HepG2 (cell line): ENCODE measurements around the gene PTPRM. TPM values are rescaled to one million over a fixed set of nuclear protein-coding genes. Genes with fewer than 3 reads are reported as not detected.

ENCODE experiments used
- ATAC-seq: fragments of 200-7000 bp; cut with Tn5 transposase; 3 replicates; pipeline ENCODE4 v1.9.1; 2020; ENCODE audit warnings: mild to moderate bottlenecking, moderate library complexity
- BruUV-seq: library from RNA; stranded (reverse); fragments of 400-500 nt; replicated peaks from 2 replicates; lab custom pipeline; 2021; lab: Mats Ljungman, UMichigan
- CTCF ChIA-PET: fragments of 300-600 bp; formaldehyde crosslinking; extraction: SDS; loops from one replicate; lab custom pipeline; 2021; ENCODE audit warnings: low total read pairs, inconsistent platforms, low intra/inter-chr PET ratio; lab: Yijun Ruan, JAX
- POLR2A ChIA-PET: fragments of 350-600 bp; sonication (Branson Sonifier 250); formaldehyde crosslinking; loops from one replicate; lab custom pipeline; 2020; ENCODE audit warnings: antibody characterized with exemption, inconsistent platforms; lab: Yijun Ruan, JAX
- DNase-seq: peaks from one replicate; pipeline ENCODE4 v3.0.0-alpha.2; 2015; ENCODE audit warnings: low spot score
- FAIRE-seq: peaks from 3 replicates; lab custom pipeline; 2011; peaks lifted over from hg19 to GRCh38; lab: Jason Lieb, UNC
- H2AFZ ChIP-seq: one replicate; pipeline ENCODE4 v1.6.1; 2011; ENCODE audit warnings: low read length, inconsistent platforms
- H3K27ac ChIP-seq: fragments of 300-600 bp; 3 replicates; pipeline ENCODE4 v1.8.0; 2011; ENCODE audit warnings: mixed run types, mild to moderate bottlenecking, mixed read lengths, low read length, inconsistent platforms; ENCODE audit not compliant: insufficient read depth; ENCODE audit errors: extremely low read length
- H3K27me3 ChIP-seq, 2 experiments: fragments of 200-600 bp in 1 of 2; 2 replicates in 1 of 2; 3 replicates in 1 of 2; pipeline versions ENCODE4 v1.6.0 to v1.8.0; 2011; ENCODE audit warnings: low read length in 2 of 2, mild to moderate bottlenecking in 2 of 2, moderate library complexity in 2 of 2, inconsistent platforms in 1 of 2; ENCODE audit not compliant: insufficient read depth in 2 of 2, control insufficient read depth in 1 of 2
- H3K36me3 ChIP-seq, 2 experiments: fragments of 200-600 bp in 1 of 2; replicated peaks in 1 of 2; 2 replicates in 1 of 2; 3 replicates in 1 of 2; pipeline versions ENCODE4 v1.5.1 to v1.8.0; 2011; ENCODE audit warnings: low read length in 2 of 2, inconsistent platforms in 1 of 2; ENCODE audit not compliant: insufficient read depth in 2 of 2, control insufficient read depth in 1 of 2
- H3K4me1 ChIP-seq: 2 replicates; pipeline ENCODE4 v1.5.1; 2012; ENCODE audit warnings: low read length, inconsistent platforms; ENCODE audit not compliant: insufficient read depth
- H3K4me2 ChIP-seq: 2 replicates; pipeline ENCODE4 v1.6.0; 2011; ENCODE audit warnings: low read depth, low read length, inconsistent platforms
- H3K4me3 ChIP-seq, 3 experiments: fragments of 200-600 bp in 1 of 3; sonication (generic), shearing (Covaris generic) in 1 of 3; replicated peaks in 1 of 3; 2 replicates each; pipeline ENCODE4 v1.5.1; 2011 to 2016; ENCODE audit warnings: low read length in 3 of 3, inconsistent platforms in 2 of 3, low read depth in 2 of 3, mild to moderate bottlenecking in 2 of 3, control low read depth in 1 of 3, mixed read lengths in 1 of 3; ENCODE audit not compliant: insufficient read depth in 1 of 3
- H3K79me2 ChIP-seq: one replicate; pipeline ENCODE4 v1.6.1; 2011; ENCODE audit warnings: low read length, inconsistent platforms; ENCODE audit not compliant: insufficient read depth
- H3K9ac ChIP-seq: 2 replicates; pipeline ENCODE4 v1.6.0; 2011; ENCODE audit warnings: mild to moderate bottlenecking, low read depth, low read length, inconsistent platforms; ENCODE audit not compliant: insufficient read depth
- H3K9me3 ChIP-seq: 2 replicates; pipeline ENCODE4 v1.5.1; 2012; ENCODE audit warnings: mild to moderate bottlenecking, low read length
- H4K20me1 ChIP-seq: 2 replicates; pipeline ENCODE4 v1.6.0; 2011; ENCODE audit warnings: inconsistent platforms, mild to moderate bottlenecking, low read length, moderate library complexity; ENCODE audit not compliant: insufficient read depth
- SOX13 ChIP-seq, 3 experiments: fragments of 450-650 bp in 1 of 3; sonication (generic) in 1 of 3; formaldehyde crosslinking in 1 of 3; IDR thresholded peaks in 2 of 3; conservative IDR thresholded peaks in 1 of 3; 2 replicates each; pipeline versions ENCODE4 v1.5.0 to v1.6.1; 2016 to 2020; ENCODE audit warnings: antibody characterized with exemption in 1 of 3, mild to moderate bottlenecking in 1 of 3, missing compliant biosample characterization in 1 of 3, missing genetic modification reagents in 1 of 3, moderate library complexity in 1 of 3
- ZNF451 ChIP-seq: sonication (generic); formaldehyde crosslinking; IDR thresholded peaks from 2 replicates; pipeline ENCODE4 v1.5.0; 2020; ENCODE audit warnings: mild to moderate bottlenecking, missing genetic modification reagents
- ZNF484 ChIP-seq: sonication (generic); formaldehyde crosslinking; IDR thresholded peaks from 2 replicates; pipeline ENCODE4 v1.5.1; 2020; ENCODE audit warnings: mild to moderate bottlenecking, low read depth, missing genetic modification reagents, borderline replicate concordance
- ZNF556 ChIP-seq: sonication (generic); formaldehyde crosslinking; IDR thresholded peaks from 2 replicates; pipeline ENCODE4 v1.4.0; 2020; ENCODE audit warnings: mild to moderate bottlenecking, missing genetic modification reagents, borderline replicate concordance
- ZNF609 ChIP-seq: sonication (generic); formaldehyde crosslinking; IDR thresholded peaks from 2 replicates; pipeline ENCODE4 v1.4.0; 2020; ENCODE audit warnings: mild to moderate bottlenecking, missing genetic modification reagents, borderline replicate concordance
- WGBS: methylation state at CpG from one replicate; pipeline ENCODE4 v1.1.6; 2017; ENCODE audit warnings: low lambda C conversion rate; 5-methylcytosine and 5-hydroxymethylcytosine counted together
- in situ Hi-C: cut with HindIII; loops from 2 replicates; pipeline ENCODE4 v1.10.0; 2017; ENCODE audit warnings: low pct_unique_long_range_greater_than_20kb; ENCODE audit not compliant: extremely low pct_ligation_motif_present
- intact Hi-C: fragments of 100-400 bp; cut with micrococcal nuclease; formaldehyde crosslinking; loops from one replicate; pipeline ENCODE4 v1.10.0; 2022; ENCODE audit not compliant: unreplicated experiment
- polyA plus RNA-seq, 8 experiments: library from polyadenylated mRNA; depleted of rRNA in 3 of 8; stranded (reverse) in 7 of 8; unstranded in 1 of 8; fragments of >200 nt; fragmentation: Illumina TruSeq in 4 of 8; extraction: Trizol in 4 of 8; gene quantifications; 2 replicates each; pipeline versions ENCODE4 v1.2.1 to v1.2.3, GENCODE V29; 2011 to 2016; ENCODE audit warnings: low read depth in 4 of 8, missing spikeins in 1 of 8, mixed read lengths in 1 of 8; ENCODE audit not compliant: insufficient read depth in 1 of 8
- total RNA-seq, 5 experiments: library from RNA; depleted of rRNA; stranded (reverse); fragments of >200 nt; fragmentation: Illumina TruSeq; extraction: Trizol; gene quantifications; 2 replicates each; pipeline ENCODE4 v1.2.3, GENCODE V29; 2016; ENCODE audit warnings: low read depth in 1 of 5
- TF ChIP-seq, protein P1 (sequence below): sonication (generic); formaldehyde crosslinking; IDR thresholded peaks from 2 replicates; pipeline ENCODE4 v1.4.0; 2020; ENCODE audit warnings: missing genetic modification reagents

The PTPRM gene
- total and polyA plus RNA-seq, 2 of the 13 experiments (the other 11 are each of a cell fraction or from before 2014, with no cell fraction given), result 12.6 to 108 TPM

DNA sequence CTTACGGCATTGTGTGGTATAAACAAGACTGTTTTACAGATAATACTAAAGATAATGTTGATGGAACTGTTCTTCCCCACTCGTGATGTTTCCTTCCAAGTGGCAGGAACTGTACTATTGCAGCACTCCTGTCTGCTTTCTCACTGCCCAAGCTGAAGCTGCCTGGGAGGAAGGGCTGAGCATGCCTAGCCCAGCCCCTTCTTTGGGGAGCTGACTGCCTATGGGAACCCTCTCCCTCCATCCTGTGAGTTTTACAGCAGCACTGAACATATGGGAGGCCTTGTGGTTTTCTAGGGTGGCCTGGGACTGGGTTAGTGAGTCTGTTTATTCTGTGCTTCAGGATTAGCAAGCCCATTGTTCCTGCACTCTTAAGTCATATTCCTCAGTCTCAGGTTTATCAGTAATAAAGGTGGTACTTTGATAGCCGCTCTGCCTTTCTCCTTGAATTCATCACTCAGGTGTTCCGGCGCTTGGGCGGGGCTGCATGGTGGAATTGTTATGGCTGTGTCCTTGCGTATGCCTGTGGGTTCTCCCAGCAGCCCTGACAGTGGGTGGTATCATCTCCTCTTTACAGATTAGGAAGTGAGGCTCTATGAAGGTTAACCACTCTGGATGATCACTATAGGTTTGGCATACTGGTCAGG, 379.7 kb downstream of the PTPRM start:
- BruUV-seq, result no TSS peak
- POLR2A ChIA-PET, result no interaction called here
- Histone ChIP-seq H3K36me3 (0 out of 5 replicates have a peak, but pooled peaks cover 1 to 4% of the 10 kb centered on the region in 2 experiments), H3K4me1 (peaks cover 7% of the 10 kb centered on the region; the same call in 1 of the 2 replicates), H3K4me3 (no peak overlapping the region), H3K79me2 (no peaks in the 10 kb centered on the region), H3K9me3 (no peaks in the 10 kb centered on the region), H3K27ac (no peak overlapping the region), H2AFZ (no peak overlapping the region), H3K27me3 (no peaks in the 10 kb centered on the region), H4K20me1 (no peaks in the 10 kb centered on the region), H3K4me2 (no peak overlapping the region), H3K9ac (no peak overlapping the region)
- CTCF ChIA-PET, result no interaction called here
- no peak for TF ChIP-seq ZNF609 (CRISPR knock-in tag)
- TF ChIP-seq ZNF484 (CRISPR knock-in tag), result no peak
- no peak for TF ChIP-seq SOX13 (IDR thresholded peaks at IDR 0.05)
- no peak for TF ChIP-seq SOX13 (CRISPR knock-in tag; conservative IDR thresholded peaks at IDR 0.05 in 1 of 2, IDR thresholded peaks at IDR 0.05 in 1 of 2)
- TF ChIP-seq, protein P1, sequence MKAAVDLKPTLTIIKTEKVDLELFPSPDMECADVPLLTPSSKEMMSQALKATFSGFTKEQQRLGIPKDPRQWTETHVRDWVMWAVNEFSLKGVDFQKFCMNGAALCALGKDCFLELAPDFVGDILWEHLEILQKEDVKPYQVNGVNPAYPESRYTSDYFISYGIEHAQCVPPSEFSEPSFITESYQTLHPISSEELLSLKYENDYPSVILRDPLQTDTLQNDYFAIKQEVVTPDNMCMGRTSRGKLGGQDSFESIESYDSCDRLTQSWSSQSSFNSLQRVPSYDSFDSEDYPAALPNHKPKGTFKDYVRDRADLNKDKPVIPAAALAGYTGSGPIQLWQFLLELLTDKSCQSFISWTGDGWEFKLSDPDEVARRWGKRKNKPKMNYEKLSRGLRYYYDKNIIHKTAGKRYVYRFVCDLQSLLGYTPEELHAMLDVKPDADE, result no peak
- no peak for TF ChIP-seq ZNF451 (CRISPR knock-in tag)
- no peak for TF ChIP-seq ZNF556 (CRISPR knock-in tag)
- FAIRE-seq (no peak), DNase-seq (no peak), ATAC-seq (no peak)
- in situ Hi-C loops (no loop called here), intact Hi-C loops (no loop called here)
- 86% methylated on average over 7 of the region's 7 CpGs for WGBS
